ENCODE data around the gene RECQL. TPM values are rescaled to one million over a fixed set of nuclear protein-coding genes. Genes with fewer than 3 reads are reported as not detected.

Gene RECQL
- total and polyA plus RNA-seq, 2 of the 8 experiments (the other 6 are each of a cell fraction or from before 2014, with no cell fraction given), result 8.1 to 40.3 TPM

GRCh38 chr12:21428241-21428640 lies 73.2 kb downstream of the RECQL start:
- H3K18ac ChIP-seq (ENCODE audit: extremely low read depth, low read length), result no peak overlapping the region
- H2AFZ ChIP-seq (ENCODE audit: low read length), result no peak overlapping the region
- FAIRE-seq (no peak), DNase-seq (ENCODE audit: low read depth in 1 of 2, low spot score in 2 of 2) (no peak)
- H4K5ac ChIP-seq (ENCODE audit: insufficient read length, low read depth, low read length), result no peak overlapping the region
- no peaks in the 10 kb centered on the region for H3K79me2 ChIP-seq (ENCODE audit: control insufficient read depth in 1 of 2, insufficient read depth in 2 of 2, low read length in 2 of 2)
- no peak overlapping the region for H3K23ac ChIP-seq (ENCODE audit: insufficient read length)
- no peaks in the 10 kb centered on the region for H4K20me1 ChIP-seq (replicated peaks in 1 of 2; ENCODE audit: control insufficient read depth in 1 of 2, insufficient read depth in 2 of 2, low read length in 2 of 2)
- H2BK12ac ChIP-seq (ENCODE audit: low read depth, low read length), result no peak overlapping the region
- H4K8ac ChIP-seq (ENCODE audit: extremely low read depth, insufficient read depth, low read length), result no peak overlapping the region
- H4K91ac ChIP-seq (replicated peaks; ENCODE audit: insufficient read length, low read length), result no peak overlapping the region
- no peaks in the 10 kb centered on the region; the same call in 1 of the 2 replicates for H3K23me2 ChIP-seq (ENCODE audit: low read depth, low read length)
- ChIA-PET POLR2A (ENCODE audit: partially characterized antibody) (interaction anchor here (0.9 kb wide), 1 partner anchor 9 kb away, joined by 3 read pairs; the partner anchor contains the start of gene PYROXD1), CTCF (ENCODE audit: partially characterized antibody) (no interaction called here)
- H3K4me1 ChIP-seq (replicated peaks in 1 of 4; ENCODE audit: control insufficient read depth in 3 of 4, insufficient read depth in 4 of 4, low read length in 3 of 4), result no peaks in the 10 kb centered on the region
- no peak overlapping the region for H2BK5ac ChIP-seq (ENCODE audit: low read depth, low read length)
- H2AK5ac ChIP-seq (ENCODE audit: low read depth, low read length), result no peak overlapping the region
- H3K36me3 ChIP-seq (ENCODE audit: control insufficient read depth in 2 of 4, insufficient read depth in 4 of 4, low read length in 3 of 4), result no peaks in the 10 kb centered on the region
- no peak overlapping the region for H3K9ac ChIP-seq (replicated peaks in 1 of 4; ENCODE audit: extremely low read depth in 1 of 4, low read depth in 3 of 4, low read length in 3 of 4)
- H2BK20ac ChIP-seq (ENCODE audit: low read length), result no peak overlapping the region
- no peaks in the 10 kb centered on the region for H3K27me3 ChIP-seq (replicated peaks in 1 of 4; ENCODE audit: control insufficient read depth in 3 of 4, extremely low read depth in 1 of 4, insufficient read depth in 3 of 4, low read length in 3 of 4)
- no peaks in the 10 kb centered on the region for H3K9me3 ChIP-seq (ENCODE audit: insufficient read depth in 2 of 2, low read depth in 1 of 2, low read length in 1 of 2)
- H3K4me2 ChIP-seq (ENCODE audit: insufficient read depth in 1 of 2, low read depth in 2 of 2, low read length in 2 of 2), result no peak overlapping the region
- no peak overlapping the region for H3K4ac ChIP-seq (replicated peaks; ENCODE audit: insufficient read length, low read depth, low read length)
- H3K4me3 ChIP-seq (ENCODE audit: extremely low read depth in 1 of 4, insufficient read depth in 2 of 4, low read depth in 3 of 4, low read length in 4 of 4), result no peak overlapping the region
- no peak overlapping the region for H3K27ac ChIP-seq (ENCODE audit: low read depth, low read length)
- H2BK120ac ChIP-seq (replicated peaks; ENCODE audit: low read depth, low read length), result no peak overlapping the region
- no peaks in the 10 kb centered on the region for H3K79me1 ChIP-seq (ENCODE audit: low read depth, low read length)
- H3K56ac ChIP-seq (replicated peaks; ENCODE audit: insufficient read length, low read depth, low read length), result no peak overlapping the region
- no peak overlapping the region for H2BK15ac ChIP-seq (ENCODE audit: low read length)
- 93% methylated on average over 4 of the region's 4 CpGs; no CpG with 5 or more reads in 1 of the 2 experiments for WGBS, 2 experiments (ENCODE audit: extremely low coverage in 1 of 2, insufficient coverage in 1 of 2, insufficient read length in 1 of 2, insufficient replicate concordance in 2 of 2, low coverage in 1 of 2, low lambda C conversion rate in 2 of 2, missing lambda C conversion rate in 1 of 2)
- no peak overlapping the region for H3K14ac ChIP-seq (ENCODE audit: insufficient read length)
- TF ChIP-seq TAF1 (IDR thresholded peaks at IDR 0.05; ENCODE audit: low read depth, low read length) (no peak), SP2 (IDR thresholded peaks at IDR 0.05; ENCODE audit: low read length) (no peak), CTBP2 (IDR thresholded peaks at IDR 0.05; ENCODE audit: borderline replicate concordance, insufficient read depth, insufficient read length, low read length) (no peak), CHD1 (IDR thresholded peaks at IDR 0.05; ENCODE audit: low read depth, low read length) (no peak), RBBP5 (IDR thresholded peaks at IDR 0.05; ENCODE audit: borderline replicate concordance, low read depth, low read length) (no peak), SRF (IDR thresholded peaks at IDR 0.05; ENCODE audit: low read depth, low read length) (no peak), SUZ12 (IDR thresholded peaks at IDR 0.05; ENCODE audit: low read length) (no peak), KDM5A (IDR thresholded peaks at IDR 0.05; ENCODE audit: low read length) (no peak), E2F6 (IDR thresholded peaks at IDR 0.05) (no peak), BCL11A (IDR thresholded peaks at IDR 0.05; ENCODE audit: low read depth in 2 of 2, low read length in 2 of 2) (no peak)
- TF ChIP-seq, protein P1, sequence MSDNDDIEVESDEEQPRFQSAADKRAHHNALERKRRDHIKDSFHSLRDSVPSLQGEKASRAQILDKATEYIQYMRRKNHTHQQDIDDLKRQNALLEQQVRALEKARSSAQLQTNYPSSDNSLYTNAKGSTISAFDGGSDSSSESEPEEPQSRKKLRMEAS (IDR thresholded peaks at IDR 0.05), result no peak

All from H1 (cell line).